Measurements from ENCODE around the gene CD22. TPM values are rescaled to one million over a fixed set of nuclear protein-coding genes. Genes with fewer than 3 reads are reported as not detected.

The CD22 gene
- total and polyA plus RNA-seq, 2 of the 13 experiments (the other 11 are each of a cell fraction or from before 2014, with no cell fraction given): 0.71 to 1.7 TPM

GRCh38 chr19:35395382-35396199 lies 66.6 kb downstream of the CD22 start (continued):
- TF ChIP-seq KIAA2018 (CRISPR knock-in tag; IDR thresholded peaks at IDR 0.05; ENCODE audit: borderline replicate concordance): no peak
- TF ChIP-seq, protein P1, sequence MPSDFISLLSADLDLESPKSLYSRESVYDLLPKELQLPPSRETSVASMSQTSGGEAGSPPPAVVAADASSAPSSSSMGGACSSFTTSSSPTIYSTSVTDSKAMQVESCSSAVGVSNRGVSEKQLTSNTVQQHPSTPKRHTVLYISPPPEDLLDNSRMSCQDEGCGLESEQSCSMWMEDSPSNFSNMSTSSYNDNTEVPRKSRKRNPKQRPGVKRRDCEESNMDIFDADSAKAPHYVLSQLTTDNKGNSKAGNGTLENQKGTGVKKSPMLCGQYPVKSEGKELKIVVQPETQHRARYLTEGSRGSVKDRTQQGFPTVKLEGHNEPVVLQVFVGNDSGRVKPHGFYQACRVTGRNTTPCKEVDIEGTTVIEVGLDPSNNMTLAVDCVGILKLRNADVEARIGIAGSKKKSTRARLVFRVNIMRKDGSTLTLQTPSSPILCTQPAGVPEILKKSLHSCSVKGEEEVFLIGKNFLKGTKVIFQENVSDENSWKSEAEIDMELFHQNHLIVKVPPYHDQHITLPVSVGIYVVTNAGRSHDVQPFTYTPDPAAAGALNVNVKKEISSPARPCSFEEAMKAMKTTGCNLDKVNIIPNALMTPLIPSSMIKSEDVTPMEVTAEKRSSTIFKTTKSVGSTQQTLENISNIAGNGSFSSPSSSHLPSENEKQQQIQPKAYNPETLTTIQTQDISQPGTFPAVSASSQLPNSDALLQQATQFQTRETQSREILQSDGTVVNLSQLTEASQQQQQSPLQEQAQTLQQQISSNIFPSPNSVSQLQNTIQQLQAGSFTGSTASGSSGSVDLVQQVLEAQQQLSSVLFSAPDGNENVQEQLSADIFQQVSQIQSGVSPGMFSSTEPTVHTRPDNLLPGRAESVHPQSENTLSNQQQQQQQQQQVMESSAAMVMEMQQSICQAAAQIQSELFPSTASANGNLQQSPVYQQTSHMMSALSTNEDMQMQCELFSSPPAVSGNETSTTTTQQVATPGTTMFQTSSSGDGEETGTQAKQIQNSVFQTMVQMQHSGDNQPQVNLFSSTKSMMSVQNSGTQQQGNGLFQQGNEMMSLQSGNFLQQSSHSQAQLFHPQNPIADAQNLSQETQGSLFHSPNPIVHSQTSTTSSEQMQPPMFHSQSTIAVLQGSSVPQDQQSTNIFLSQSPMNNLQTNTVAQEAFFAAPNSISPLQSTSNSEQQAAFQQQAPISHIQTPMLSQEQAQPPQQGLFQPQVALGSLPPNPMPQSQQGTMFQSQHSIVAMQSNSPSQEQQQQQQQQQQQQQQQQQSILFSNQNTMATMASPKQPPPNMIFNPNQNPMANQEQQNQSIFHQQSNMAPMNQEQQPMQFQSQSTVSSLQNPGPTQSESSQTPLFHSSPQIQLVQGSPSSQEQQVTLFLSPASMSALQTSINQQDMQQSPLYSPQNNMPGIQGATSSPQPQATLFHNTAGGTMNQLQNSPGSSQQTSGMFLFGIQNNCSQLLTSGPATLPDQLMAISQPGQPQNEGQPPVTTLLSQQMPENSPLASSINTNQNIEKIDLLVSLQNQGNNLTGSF (CRISPR knock-in tag; IDR thresholded peaks at IDR 0.05): no peak
- TF ChIP-seq ZNF260 (CRISPR knock-in tag; IDR thresholded peaks at IDR 0.05; ENCODE audit: borderline replicate concordance, low read depth): no peak
- no peak for TF ChIP-seq PHF8 (CRISPR knock-in tag; IDR thresholded peaks at IDR 0.05)
- no peak for TF ChIP-seq TBL1XR1 (IDR thresholded peaks at IDR 0.05; ENCODE audit: borderline replicate concordance, low read length, partially characterized antibody)
- TF ChIP-seq, protein P2, sequence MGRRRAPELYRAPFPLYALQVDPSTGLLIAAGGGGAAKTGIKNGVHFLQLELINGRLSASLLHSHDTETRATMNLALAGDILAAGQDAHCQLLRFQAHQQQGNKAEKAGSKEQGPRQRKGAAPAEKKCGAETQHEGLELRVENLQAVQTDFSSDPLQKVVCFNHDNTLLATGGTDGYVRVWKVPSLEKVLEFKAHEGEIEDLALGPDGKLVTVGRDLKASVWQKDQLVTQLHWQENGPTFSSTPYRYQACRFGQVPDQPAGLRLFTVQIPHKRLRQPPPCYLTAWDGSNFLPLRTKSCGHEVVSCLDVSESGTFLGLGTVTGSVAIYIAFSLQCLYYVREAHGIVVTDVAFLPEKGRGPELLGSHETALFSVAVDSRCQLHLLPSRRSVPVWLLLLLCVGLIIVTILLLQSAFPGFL (CRISPR knock-in tag; IDR thresholded peaks at IDR 0.05): no peak
- TF ChIP-seq ZNF605 (CRISPR knock-in tag; IDR thresholded peaks at IDR 0.05): no peak
- peak in 1 of 2 experiments; percentile 7; a peak in 1 of 4 replicates for TF ChIP-seq EP300 (IDR thresholded peaks at IDR 0.05; ENCODE audit: low read depth in 2 of 2, low read length in 2 of 2)
- TF ChIP-seq EP300 (CRISPR knock-in tag; IDR thresholded peaks at IDR 0.05; ENCODE audit: borderline replicate concordance): no peak
- peak; percentile 96 for TF ChIP-seq ZNF543 (CRISPR knock-in tag; IDR thresholded peaks at IDR 0.05)
- TF ChIP-seq IRF2 (CRISPR knock-in tag; IDR thresholded peaks at IDR 0.05): 0 out of 2 replicates have a peak, but pooled peaks have one; percentile 23
- TF ChIP-seq SMAD9 (CRISPR knock-in tag; IDR thresholded peaks at IDR 0.05): no peak
- TF ChIP-seq FOXA1 (IDR thresholded peaks at IDR 0.05): no peak
- TF ChIP-seq FOXA1 (CRISPR knock-in tag; IDR thresholded peaks at IDR 0.05): peak; percentile 31; the same call in 1 of the 2 replicates

Measured in HepG2 (cell line).